Activated T-cell treated with anti-CD3 and anti-CD28 coated beads for 24 hours (primary cell): ENCODE results near the gene PGPEP1.
"Not testable (repeated sequence)": the region's sequence is repeated elsewhere in the genome, so short reads cannot be mapped to it uniquely, and the experiment has no call there.

ENCODE experiments used
- DNase-seq: peaks from one replicate; pipeline ENCODE4 v3.0.0-alpha.2; 2020; ENCODE audit warnings: low read depth

PGPEP1 gene

GRCh38 chr19:18364826-18365528, 24.6 kb downstream of the PGPEP1 start:
- DNase-seq: no peak

GRCh38 chr19:18366021-18366435, 25.6 kb downstream of the PGPEP1 start:
- DNase-seq: no peak

- no peak for DNase-seq
These were observed 28.3 kb downstream of the PGPEP1 start for GRCh38 chr19:18368504-18369222.

- no peak for DNase-seq
These were observed 33.1 kb downstream of the PGPEP1 start for GRCh38 chr19:18373407-18373891.

GRCh38 chr19:18373892-18374629, 33.7 kb downstream of the PGPEP1 start:
- DNase-seq: peak; percentile 24

- no peak for DNase-seq
These were observed 36.6 kb downstream of the PGPEP1 start for GRCh38 chr19:18377026-18377425.

GRCh38 chr19:18379803-18380747, 39.7 kb downstream of the PGPEP1 start:
- no peak for DNase-seq

- no peak for DNase-seq
These were observed 40.4 kb downstream of the PGPEP1 start for GRCh38 chr19:18380843-18381242.

- not testable (repeated sequence) for DNase-seq
These were observed 43.2 kb downstream of the PGPEP1 start for GRCh38 chr19:18383622-18384021.

GRCh38 chr19:18384775-18385174, 44.4 kb downstream of the PGPEP1 start:
- no peak for DNase-seq

GRCh38 chr19:18385359-18385674, 44.9 kb downstream of the PGPEP1 start:
- DNase-seq: no peak

- DNase-seq: no peak
These were observed 45.5 kb downstream of the PGPEP1 start, which contains the start of gene GDF15 for GRCh38 chr19:18385675-18386542. GDF15 (plus strand) TSS chr19:18386158; CDS start chr19:18386190, 32 bp downstream.

GRCh38 chr19:18386543-18387271, 46.3 kb downstream of the PGPEP1 start:
- no peak for DNase-seq

- peak; percentile 77 for DNase-seq
These were observed 47.9 kb downstream of the PGPEP1 start for GRCh38 chr19:18388100-18388959.

- DNase-seq: no peak
These were observed 48.7 kb downstream of the PGPEP1 start for GRCh38 chr19:18388960-18389725.

GRCh38 chr19:18389726-18390064, 49.3 kb downstream of the PGPEP1 start:
- no peak for DNase-seq

GRCh38 chr19:18390065-18390907, 49.9 kb downstream of the PGPEP1 start:
- DNase-seq: no peak
